Measurements from ENCODE around the gene TRIM7. TPM values are rescaled to one million over a fixed set of nuclear protein-coding genes. Genes with fewer than 3 reads are reported as not detected.

TRIM7 gene
- total and polyA plus RNA-seq, 9 donors: 0.34 to 2.9 (median 0.82) TPM

GRCh38 chr5:181236471-181236870 lies 31.5 kb upstream of the TRIM7 start:
- H3K9me3 ChIP-seq: no peaks in the 10 kb centered on the region
- intact Hi-C loops (cut with DNase I): no loop called here
- WGBS, 3 donors: 72 to 77% (median 77%) methylated on average over 6 of the region's 6 CpGs
- no peaks in the 10 kb centered on the region for H3K27me3 ChIP-seq
- H3K4me1 ChIP-seq (ENCODE audit: insufficient read depth): no peaks in the 10 kb centered on the region
- H3K36me3 ChIP-seq: no peaks in the 10 kb centered on the region
- H3K27ac ChIP-seq: no peak overlapping the region
- no peak for TF ChIP-seq POLR2A (IDR thresholded peaks at IDR 0.05)
- no peak for TF ChIP-seq CTCF (IDR thresholded peaks at IDR 0.05)
- no peak for TF ChIP-seq EP300 (IDR thresholded peaks at IDR 0.05)
- DNase-seq: no peak
- H3K4me3 ChIP-seq: no peak overlapping the region

GRCh38 chr5:181235689-181236366 lies 30.8 kb upstream of the TRIM7 start:
- Histone ChIP-seq H3K4me1 (ENCODE audit: insufficient read depth) (no peaks in the 10 kb centered on the region), H3K27ac (no peak overlapping the region), H3K27me3 (no peaks in the 10 kb centered on the region), H3K9me3 (no peaks in the 10 kb centered on the region), H3K36me3 (no peaks in the 10 kb centered on the region), H3K4me3 (no peak overlapping the region)
- intact Hi-C loops (cut with DNase I): no loop called here
- TF ChIP-seq CTCF (IDR thresholded peaks at IDR 0.05) (no peak), POLR2A (IDR thresholded peaks at IDR 0.05) (no peak), EP300 (IDR thresholded peaks at IDR 0.05) (no peak)
- DNase-seq: no peak
- WGBS, 3 donors: 70 to 78% (median 72%) methylated on average over 5 of the region's 5 CpGs

- Histone ChIP-seq H3K27ac (no peak overlapping the region), H3K27me3 (no peaks in the 10 kb centered on the region), H3K4me1 (ENCODE audit: insufficient read depth) (no peaks in the 10 kb centered on the region), H3K36me3 (no peaks in the 10 kb centered on the region), H3K9me3 (no peaks in the 10 kb centered on the region), H3K4me3 (no peak overlapping the region)
- intact Hi-C loops (cut with DNase I): no loop called here
- WGBS, 3 donors: 65 to 73% (median 71%) methylated on average over 5 of the region's 5 CpGs
- no peak for TF ChIP-seq POLR2A (IDR thresholded peaks at IDR 0.05)
- no peak for TF ChIP-seq EP300 (IDR thresholded peaks at IDR 0.05)
- no peak for TF ChIP-seq CTCF (IDR thresholded peaks at IDR 0.05)
- DNase-seq: no peak
Observed at GRCh38 chr5:181235323-181235688, 30.3 kb upstream of the TRIM7 start.

- TF ChIP-seq POLR2A (IDR thresholded peaks at IDR 0.05) (no peak), EP300 (IDR thresholded peaks at IDR 0.05) (no peak), CTCF (IDR thresholded peaks at IDR 0.05) (no peak)
- H3K4me1 ChIP-seq (ENCODE audit: insufficient read depth): no peaks in the 10 kb centered on the region
- H3K36me3 ChIP-seq: no peaks in the 10 kb centered on the region
- intact Hi-C loops (cut with DNase I): no loop called here
- no peak overlapping the region for H3K27ac ChIP-seq
- no peak overlapping the region for H3K4me3 ChIP-seq
- no peaks in the 10 kb centered on the region for H3K27me3 ChIP-seq
- DNase-seq: no peak
- 78 to 86% (median 78%) methylated on average over 22 of the region's 22 CpGs for WGBS, 3 donors
- no peaks in the 10 kb centered on the region for H3K9me3 ChIP-seq
Observed at GRCh38 chr5:181234455-181235306, 29.7 kb upstream of the TRIM7 start.
